ENCODE measurements around the gene NSMCE4A. TPM values are rescaled to one million over a fixed set of nuclear protein-coding genes. Genes with fewer than 3 reads are reported as not detected.

NSMCE4A gene
- polyA plus RNA-seq, 3 donors = 34.6 to 47.2 (median 38.1) TPM

GRCh38 chr10:121910673-121911420, 64.2 kb downstream of the NSMCE4A start:
- Histone ChIP-seq H3K27ac (ENCODE audit: low read depth in 1 of 2, low read length in 2 of 2) (no peak overlapping the region), H4K20me1 (ENCODE audit: insufficient read depth, low read length) (no peaks in the 10 kb centered on the region), H3K36me3 (replicated peaks in 1 of 2; ENCODE audit: control insufficient read depth in 1 of 2, insufficient read depth in 2 of 2, low read length in 2 of 2) (peaks cover 37 to 62% of the 10 kb centered on the region in 2 donors), H3K9ac (ENCODE audit: insufficient read depth, low read length, poor library complexity, severe bottlenecking) (no peak overlapping the region), H3K27me3 (ENCODE audit: control insufficient read depth in 2 of 2, insufficient read depth in 2 of 2, low read length in 2 of 2) (no peaks in the 10 kb centered on the region), H2AFZ (ENCODE audit: insufficient read depth, low read depth, low read length, poor library complexity, severe bottlenecking) (no peak overlapping the region), H3K4me2 (replicated peaks; ENCODE audit: extremely low read depth, low read length, poor library complexity, severe bottlenecking) (no peak overlapping the region), H3K4me1 (ENCODE audit: control insufficient read depth in 1 of 2, insufficient read depth in 2 of 2, low read length in 2 of 2) (no peaks in the 10 kb centered on the region), H3K79me2 (ENCODE audit: insufficient read depth, low read length) (no peaks in the 10 kb centered on the region), H3K9me3 (replicated peaks in 1 of 2; ENCODE audit: control insufficient read depth in 1 of 2, insufficient read depth in 1 of 2, low read length in 2 of 2) (no peaks in the 10 kb centered on the region), H3K4me3 (replicated peaks in 1 of 3; ENCODE audit: low read depth in 2 of 3, low read length in 3 of 3) (no peak overlapping the region)
- DNase-seq = no peak
- 60% methylated on average over 1 of the region's 5 CpGs for WGBS (ENCODE audit: insufficient coverage)
- TF ChIP-seq, protein P1, sequence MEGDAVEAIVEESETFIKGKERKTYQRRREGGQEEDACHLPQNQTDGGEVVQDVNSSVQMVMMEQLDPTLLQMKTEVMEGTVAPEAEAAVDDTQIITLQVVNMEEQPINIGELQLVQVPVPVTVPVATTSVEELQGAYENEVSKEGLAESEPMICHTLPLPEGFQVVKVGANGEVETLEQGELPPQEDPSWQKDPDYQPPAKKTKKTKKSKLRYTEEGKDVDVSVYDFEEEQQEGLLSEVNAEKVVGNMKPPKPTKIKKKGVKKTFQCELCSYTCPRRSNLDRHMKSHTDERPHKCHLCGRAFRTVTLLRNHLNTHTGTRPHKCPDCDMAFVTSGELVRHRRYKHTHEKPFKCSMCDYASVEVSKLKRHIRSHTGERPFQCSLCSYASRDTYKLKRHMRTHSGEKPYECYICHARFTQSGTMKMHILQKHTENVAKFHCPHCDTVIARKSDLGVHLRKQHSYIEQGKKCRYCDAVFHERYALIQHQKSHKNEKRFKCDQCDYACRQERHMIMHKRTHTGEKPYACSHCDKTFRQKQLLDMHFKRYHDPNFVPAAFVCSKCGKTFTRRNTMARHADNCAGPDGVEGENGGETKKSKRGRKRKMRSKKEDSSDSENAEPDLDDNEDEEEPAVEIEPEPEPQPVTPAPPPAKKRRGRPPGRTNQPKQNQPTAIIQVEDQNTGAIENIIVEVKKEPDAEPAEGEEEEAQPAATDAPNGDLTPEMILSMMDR (IDR thresholded peaks at IDR 0.05) = no peak
- Mint-ChIP-seq H3K27ac (no peak overlapping the region), H3K9me3 (no peaks in the 10 kb centered on the region), H3K27me3 (ENCODE audit: low read depth in 3 of 3) (no peaks in the 10 kb centered on the region), H3K4me3 (no peak overlapping the region), H3K36me3 (peaks cover 50 to 82% of the 10 kb centered on the region in 2 donors), H3K4me1 (no peaks in the 10 kb centered on the region)
- intact Hi-C loops (cut with micrococcal nuclease) = no loop called here

Small RNA genes within 50 kb of the gene (small RNA-seq; reads per million reads assigned to genes)
- gene RF02219 (ENCODE audit: insufficient read length, low read depth) = not detected

Other genes with a start within 250 kb of the NSMCE4A start
- gene ATE1, start 47.2 kb downstream of the NSMCE4A start, polyA plus RNA-seq = 10 to 100 TPM in 2 of 3 donors, 1 to 10 TPM in 1; 9.2 to 19.5 (median 15.8) TPM
- under 1 TPM in 1 of 3 donors, not detected in 2; 0.03 TPM for gene TACC2, start 13.9 kb upstream of the NSMCE4A start, polyA plus RNA-seq